PC-3 (cell line): Measurements from ENCODE around the gene RBM26. TPM values are rescaled to one million over a fixed set of nuclear protein-coding genes. Genes with fewer than 3 reads are reported as not detected.

ENCODE experiments used
- ATAC-seq: fragments of 200-7000 bp; cut with Tn5 transposase; 2 replicates; pipeline ENCODE4 v1.9.1; 2020; ENCODE audit warnings: mild to moderate bottlenecking, moderate library complexity
- BruUV-seq: library from RNA; stranded (reverse); fragments of 400-500 nt; replicated peaks from 2 replicates; lab custom pipeline; 2021; lab: Mats Ljungman, UMichigan
- CTCF ChIA-PET: fragments of 300-600 bp; sonication (Branson Sonifier 250); formaldehyde crosslinking; loops from one replicate; lab custom pipeline; 2022; ENCODE audit warnings: antibody characterized with exemption; lab: Charles Lee
- POLR2A ChIA-PET: fragments of 300-600 bp; sonication (Branson Sonifier 250); formaldehyde crosslinking; loops from one replicate; lab custom pipeline; 2022; ENCODE audit warnings: antibody characterized with exemption; ENCODE audit not compliant: unreplicated experiment; lab: Charles Lee
- DNase-seq: peaks from one replicate; pipeline ENCODE4 v3.0.0-alpha.2; 2015
- H2AFZ ChIP-seq: fragments of 300-600 bp; sonication (generic); 2 replicates; pipeline ENCODE4 v1.6.0; 2016; ENCODE audit warnings: antibody characterized with exemption, low read length
- H3F3A ChIP-seq: fragments of 300-600 bp; sonication (generic); one replicate; pipeline ENCODE4 v1.6.0; 2017; ENCODE audit warnings: antibody characterized with exemption, low read length, control low read depth, mild to moderate bottlenecking; ENCODE audit not compliant: unreplicated experiment
- H3K27ac ChIP-seq: fragments of 300-600 bp; sonication (generic); 2 replicates; pipeline ENCODE4 v1.5.1; 2016; ENCODE audit warnings: mild to moderate bottlenecking, low read length
- H3K27me3 ChIP-seq: fragments of 300-600 bp; sonication (generic); 2 replicates; pipeline ENCODE4 v1.6.1; 2016; ENCODE audit warnings: low read length, mixed read lengths
- H3K36me3 ChIP-seq: fragments of 300-600 bp; sonication (generic); 2 replicates; pipeline ENCODE4 v1.6.1; 2016; ENCODE audit warnings: low read depth, mixed run types, low read length, mixed read lengths
- H3K4me1 ChIP-seq: fragments of 300-600 bp; sonication (generic); 2 replicates; pipeline ENCODE4 v1.5.1; 2016; ENCODE audit warnings: low read length; ENCODE audit not compliant: insufficient read depth
- H3K4me2 ChIP-seq: fragments of 300-600 bp; sonication (generic); 2 replicates; pipeline ENCODE4 v1.6.0; 2016; ENCODE audit warnings: low read length
- H3K4me3 ChIP-seq: fragments of 300-600 bp; sonication (generic); 2 replicates; pipeline ENCODE4 v1.5.1; 2016; ENCODE audit warnings: mild to moderate bottlenecking, low read length, mixed read lengths
- H3K79me2 ChIP-seq: fragments of 300-600 bp; sonication (generic); 2 replicates; pipeline ENCODE4 v1.6.1; 2017; ENCODE audit warnings: low read length, mixed read lengths
- H3K9ac ChIP-seq: fragments of 300-600 bp; sonication (generic); 2 replicates; pipeline ENCODE4 v1.6.0; 2016; ENCODE audit warnings: mild to moderate bottlenecking, low read length
- H3K9me2 ChIP-seq: fragments of 300-600 bp; sonication (generic); replicated peaks from 2 replicates; pipeline ENCODE4 v1.6.1; 2016; ENCODE audit warnings: mixed run types, low read length, mixed read lengths
- H3K9me3 ChIP-seq: fragments of 300-600 bp; sonication (generic); 2 replicates; pipeline ENCODE4 v1.6.1; 2016; ENCODE audit warnings: low read length, mixed read lengths
- H4K20me1 ChIP-seq: fragments of 300-600 bp; sonication (generic); 2 replicates; pipeline ENCODE4 v1.6.1; 2016; ENCODE audit warnings: low read length, mixed read lengths
- CTCF ChIP-seq: fragments of 300-600 bp; sonication (generic); conservative IDR thresholded peaks from 2 replicates; pipeline ENCODE4 v1.5.1; 2017; ENCODE audit warnings: antibody characterized with exemption, low read depth, mild to moderate bottlenecking, low read length
- EZH2 ChIP-seq: fragments of 300-600 bp; sonication (generic); IDR thresholded peaks from one replicate; pipeline ENCODE4 v1.6.1; 2017; ENCODE audit warnings: antibody characterized with exemption, mild to moderate bottlenecking, low read length; ENCODE audit not compliant: unreplicated experiment
- EZH2phosphoT487 ChIP-seq: fragments of 300-600 bp; sonication (generic); IDR thresholded peaks from 2 replicates; pipeline ENCODE4 v1.6.1; 2018; ENCODE audit warnings: mild to moderate bottlenecking, antibody characterized with exemption, low read length, borderline replicate concordance
- intact Hi-C: fragments of 100-400 bp; cut with micrococcal nuclease; formaldehyde crosslinking; loops from 2 replicates; pipeline ENCODE4 v1.9.0; 2023
- total RNA-seq: library from RNA; depleted of rRNA; stranded (reverse); fragments of >200 nt; gene quantifications from 2 replicates; pipeline ENCODE4 v1.2.3, GENCODE V29; 2014

RBM26 gene
- total RNA-seq, 1 experiment from 2014 or later: 16.1 TPM

GRCh38 chr13:79403113-79403512 lies 2.9 kb downstream of the RBM26 start:
- H3K9ac ChIP-seq: no peak overlapping the region
- no TSS peak for BruUV-seq
- H2AFZ ChIP-seq: no peak overlapping the region
- intact Hi-C loops: no loop called here
- H3K27ac ChIP-seq: no peak overlapping the region
- no peaks in the 10 kb centered on the region for H3K27me3 ChIP-seq
- no peak for DNase-seq
- no peaks in the 10 kb centered on the region for H3F3A ChIP-seq
- H3K9me3 ChIP-seq: no peaks in the 10 kb centered on the region
- CTCF ChIA-PET: no interaction called here
- H3K4me1 ChIP-seq: peaks cover 28% of the 10 kb centered on the region
- peaks cover 96% of the 10 kb centered on the region for H3K79me2 ChIP-seq
- ATAC-seq: no peak
- peak overlapping the region; percentile 90 for H3K4me2 ChIP-seq
- peaks cover 36% of the 10 kb centered on the region for H4K20me1 ChIP-seq
- no peaks in the 10 kb centered on the region for H3K9me2 ChIP-seq
- TF ChIP-seq EZH2 (no peak), EZH2phosphoT487 (no peak), CTCF (no peak)
- POLR2A ChIA-PET: no interaction called here
- H3K36me3 ChIP-seq: peaks cover 19% of the 10 kb centered on the region; the same call in 1 of the 2 replicates
- peak overlapping the region; percentile 73 for H3K4me3 ChIP-seq

GRCh38 chr13:79402679-79403078 lies 3.4 kb downstream of the RBM26 start:
- Histone ChIP-seq H4K20me1 (peaks cover 36% of the 10 kb centered on the region), H3K36me3 (peaks cover 21% of the 10 kb centered on the region), H3K4me1 (peaks cover 28% of the 10 kb centered on the region), H3K9ac (no peak overlapping the region), H3K79me2 (peaks cover 98% of the 10 kb centered on the region), H3K27ac (no peak overlapping the region), H3K4me3 (peak overlapping the region; percentile 73), H3K4me2 (peak overlapping the region; percentile 90), H3F3A (no peaks in the 10 kb centered on the region), H3K27me3 (no peaks in the 10 kb centered on the region), H2AFZ (no peak overlapping the region), H3K9me3 (no peaks in the 10 kb centered on the region), H3K9me2 (no peaks in the 10 kb centered on the region)
- BruUV-seq: no TSS peak
- peak; percentile 4; the same call in 1 of the 2 replicates for ATAC-seq
- intact Hi-C loops: no loop called here
- ChIA-PET POLR2A (no interaction called here), CTCF (no interaction called here)
- TF ChIP-seq EZH2phosphoT487 (no peak), CTCF (no peak), EZH2 (no peak)
- DNase-seq: no peak

- peaks cover 25% of the 10 kb centered on the region for H3K36me3 ChIP-seq
These were observed 3.9 kb downstream of the RBM26 start for GRCh38 chr13:79402074-79402635.

More at GRCh38 chr13:79402074-79402635, 3.9 kb downstream of the RBM26 start:
- H3K9me3 ChIP-seq: no peaks in the 10 kb centered on the region
- ChIA-PET CTCF (interaction anchor here (0.6 to 0.7 kb wide), 2 partner anchors 9 to 1647 kb away, joined by 3 read pairs; no protein-coding TSS in a partner anchor), POLR2A (no interaction called here)
- H3K9ac ChIP-seq: no peak overlapping the region
- BruUV-seq: no TSS peak
- peaks cover 26% of the 10 kb centered on the region for H3K4me1 ChIP-seq
- peaks cover 98% of the 10 kb centered on the region for H3K79me2 ChIP-seq
- intact Hi-C loops: no loop called here
- H3K27me3 ChIP-seq: no peaks in the 10 kb centered on the region
- no peaks in the 10 kb centered on the region for H3F3A ChIP-seq
- no peak for DNase-seq
- no peak for TF ChIP-seq CTCF
- TF ChIP-seq EZH2phosphoT487: no peak
- no peak for TF ChIP-seq EZH2
- peak overlapping the region; percentile 90 for H3K4me2 ChIP-seq
- peak overlapping the region; percentile 73; the same call in 1 of the 2 replicates for H3K4me3 ChIP-seq
- no peak overlapping the region for H2AFZ ChIP-seq
- H4K20me1 ChIP-seq: peaks cover 36% of the 10 kb centered on the region
- ATAC-seq: no peak
- H3K9me2 ChIP-seq: no peaks in the 10 kb centered on the region
- no peak overlapping the region for H3K27ac ChIP-seq
